Stimulated activated CD4-positive, alpha-beta T cell treated with anti-CD3 and anti-CD28 coated beads, Interleukin-12 subunit alpha, Interleukin-12 subunit beta, amount 100 ng/mL, for 24 hours (primary cell): Measurements from ENCODE around the gene TNRC6C.

Experiments
- DNase-seq, 2 experiments: peaks; one replicate each; pipeline ENCODE4 v3.0.0-alpha.2; 2020; ENCODE audit warnings: low read depth in 2 of 2

The TNRC6C gene

GRCh38 chr17:78125138-78125913, 166.8 kb downstream of the TNRC6C start:
- no peak for DNase-seq

GRCh38 chr17:78125976-78126894, 167.7 kb downstream of the TNRC6C start:
- DNase-seq, result no peak

GRCh38 chr17:78126895-78127238, 168.4 kb downstream of the TNRC6C start:
- no peak for DNase-seq

GRCh38 chr17:78127239-78127887, 168.9 kb downstream of the TNRC6C start:
- no peak for DNase-seq

- no peak for DNase-seq
Measured at GRCh38 chr17:78127888-78128550, 169.5 kb downstream of the TNRC6C start.

- DNase-seq, result no peak
Measured at GRCh38 chr17:78128551-78129350, 170.2 kb downstream of the TNRC6C start, which contains the start of gene TMC6. Gene TMC6, minus strand, starts transcription at chr17:78128755. Its CDS starts 1,923 bp downstream, at chr17:78126832.

- no peak for DNase-seq
Measured at GRCh38 chr17:78129351-78130089, 171.0 kb downstream of the TNRC6C start.

- DNase-seq, result no peak
Measured at GRCh38 chr17:78130090-78130436, 171.6 kb downstream of the TNRC6C start.

GRCh38 chr17:78130437-78131101, 172.1 kb downstream of the TNRC6C start, which contains the start of gene TMC8:
Gene TMC8, plus strand, starts transcription at chr17:78130771. Its CDS starts 818 bp downstream, at chr17:78131589.
- DNase-seq, result peak in 1 of 2 experiments; percentile 66

- DNase-seq, result no peak
Measured at GRCh38 chr17:78131172-78132083, 172.9 kb downstream of the TNRC6C start.

- DNase-seq, result no peak
Measured at GRCh38 chr17:78132084-78132676, 173.7 kb downstream of the TNRC6C start.

- no peak for DNase-seq
Measured at GRCh38 chr17:78132767-78133178, 174.3 kb downstream of the TNRC6C start.

- DNase-seq, result no peak
Measured at GRCh38 chr17:78133179-78133951, 174.9 kb downstream of the TNRC6C start.

- peak in 1 of 2 experiments; percentile 64 for DNase-seq
Measured at GRCh38 chr17:78133971-78134898, 175.7 kb downstream of the TNRC6C start.

GRCh38 chr17:78134899-78135385, 176.4 kb downstream of the TNRC6C start:
- DNase-seq, result no peak
